Measurements from ENCODE around the gene LPIN1. TPM values are rescaled to one million over a fixed set of nuclear protein-coding genes. Genes with fewer than 3 reads are reported as not detected.

LPIN1 gene
- total and polyA plus RNA-seq, 2 of the 13 experiments (the other 11 are each of a cell fraction or from before 2014, with no cell fraction given) = 9.7 to 19.4 TPM

DNA sequence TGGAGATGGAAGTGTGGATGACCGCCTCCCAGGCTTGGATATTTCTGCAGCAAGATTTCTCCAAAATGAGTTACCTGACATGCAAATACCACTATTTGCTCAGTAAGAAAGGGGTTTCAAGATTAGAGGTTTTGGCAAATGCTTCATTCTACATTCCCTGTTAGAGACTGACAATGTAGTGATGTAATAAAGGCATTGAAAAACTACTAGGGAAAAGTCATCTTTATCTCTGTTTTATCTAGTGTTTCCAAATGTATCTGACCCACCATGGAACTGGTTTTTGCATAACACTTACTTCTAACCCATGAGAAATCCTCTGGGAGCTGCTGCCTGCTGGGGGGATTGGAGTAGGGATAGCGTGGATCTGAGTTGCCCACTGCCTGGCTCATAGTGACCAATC, 43.5 kb upstream of the LPIN1 start:
- no peak for FAIRE-seq
- Histone ChIP-seq H3K4me2 (ENCODE audit: low read depth, low read length) (no peak overlapping the region), H3K4me1 (ENCODE audit: insufficient read depth, low read length) (peaks cover 44% of the 10 kb centered on the region), H3K27me3 (ENCODE audit: control insufficient read depth in 1 of 2, insufficient read depth in 2 of 2, low read length in 2 of 2) (peaks cover 4 to 14% of the 10 kb centered on the region in 2 experiments; a peak in 3 of 5 replicates), H3K9me3 (ENCODE audit: low read length) (no peaks in the 10 kb centered on the region), H3K4me3 (replicated peaks in 1 of 3; ENCODE audit: insufficient read depth in 1 of 3, low read depth in 2 of 3, low read length in 3 of 3) (no peak overlapping the region), H4K20me1 (ENCODE audit: insufficient read depth, low read length) (no peaks in the 10 kb centered on the region), H3K79me2 (ENCODE audit: insufficient read depth, low read length) (no peaks in the 10 kb centered on the region), H2AFZ (ENCODE audit: low read length) (no peak overlapping the region), H3K27ac (ENCODE audit: extremely low read length, insufficient read depth, low read length) (no peak overlapping the region), H3K36me3 (replicated peaks in 1 of 2; ENCODE audit: control insufficient read depth in 1 of 2, insufficient read depth in 2 of 2, low read length in 2 of 2) (no peaks in the 10 kb centered on the region), H3K9ac (ENCODE audit: insufficient read depth, low read depth, low read length) (no peak overlapping the region)
- DNase-seq (ENCODE audit: low spot score) = no peak
- TF ChIP-seq GPN1 (CRISPR knock-in tag; IDR thresholded peaks at IDR 0.05; ENCODE audit: borderline replicate concordance) (no peak), GZF1 (CRISPR knock-in tag; IDR thresholded peaks at IDR 0.05) (no peak), MXD4 (CRISPR knock-in tag; IDR thresholded peaks at IDR 0.05) (no peak), ARNT (IDR thresholded peaks at IDR 0.05) (no peak), CHD4 (IDR thresholded peaks at IDR 0.05; ENCODE audit: borderline replicate concordance, low read length) (no peak), KDM1A (CRISPR knock-in tag; IDR thresholded peaks at IDR 0.05) (no peak), ZKSCAN8 (CRISPR knock-in tag; IDR thresholded peaks at IDR 0.05; ENCODE audit: borderline replicate concordance) (no peak), SP5 (CRISPR knock-in tag; IDR thresholded peaks at IDR 0.05; ENCODE audit: borderline replicate concordance, low read depth) (no peak), RFX5 (IDR thresholded peaks at IDR 0.05; ENCODE audit: low read depth, low read length) (no peak)
- TF ChIP-seq, protein P1, sequence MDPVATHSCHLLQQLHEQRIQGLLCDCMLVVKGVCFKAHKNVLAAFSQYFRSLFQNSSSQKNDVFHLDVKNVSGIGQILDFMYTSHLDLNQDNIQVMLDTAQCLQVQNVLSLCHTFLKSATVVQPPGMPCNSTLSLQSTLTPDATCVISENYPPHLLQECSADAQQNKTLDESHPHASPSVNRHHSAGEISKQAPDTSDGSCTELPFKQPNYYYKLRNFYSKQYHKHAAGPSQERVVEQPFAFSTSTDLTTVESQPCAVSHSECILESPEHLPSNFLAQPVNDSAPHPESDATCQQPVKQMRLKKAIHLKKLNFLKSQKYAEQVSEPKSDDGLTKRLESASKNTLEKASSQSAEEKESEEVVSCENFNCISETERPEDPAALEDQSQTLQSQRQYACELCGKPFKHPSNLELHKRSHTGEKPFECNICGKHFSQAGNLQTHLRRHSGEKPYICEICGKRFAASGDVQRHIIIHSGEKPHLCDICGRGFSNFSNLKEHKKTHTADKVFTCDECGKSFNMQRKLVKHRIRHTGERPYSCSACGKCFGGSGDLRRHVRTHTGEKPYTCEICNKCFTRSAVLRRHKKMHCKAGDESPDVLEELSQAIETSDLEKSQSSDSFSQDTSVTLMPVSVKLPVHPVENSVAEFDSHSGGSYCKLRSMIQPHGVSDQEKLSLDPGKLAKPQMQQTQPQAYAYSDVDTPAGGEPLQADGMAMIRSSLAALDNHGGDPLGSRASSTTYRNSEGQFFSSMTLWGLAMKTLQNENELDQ (CRISPR knock-in tag; IDR thresholded peaks at IDR 0.05; ENCODE audit: borderline replicate concordance) = no peak
- intact Hi-C loops (cut with micrococcal nuclease; ENCODE audit: unreplicated experiment) (no loop called here), in situ Hi-C loops (cut with HindIII; ENCODE audit: extremely low pct_ligation_motif_present, low pct_unique_long_range_greater_than_20kb) (no loop called here)
- BruUV-seq (replicated peaks) = no TSS peak
- ChIA-PET CTCF (ENCODE audit: low intra/inter-chr PET ratio, low total read pairs) (no interaction called here), POLR2A (no interaction called here)
- 54% methylated on average over 2 of the region's 2 CpGs for WGBS (ENCODE audit: low lambda C conversion rate)
- no peak for ATAC-seq
